ENCODE measurements around the gene TRIM8.

Gene TRIM8

DNA sequence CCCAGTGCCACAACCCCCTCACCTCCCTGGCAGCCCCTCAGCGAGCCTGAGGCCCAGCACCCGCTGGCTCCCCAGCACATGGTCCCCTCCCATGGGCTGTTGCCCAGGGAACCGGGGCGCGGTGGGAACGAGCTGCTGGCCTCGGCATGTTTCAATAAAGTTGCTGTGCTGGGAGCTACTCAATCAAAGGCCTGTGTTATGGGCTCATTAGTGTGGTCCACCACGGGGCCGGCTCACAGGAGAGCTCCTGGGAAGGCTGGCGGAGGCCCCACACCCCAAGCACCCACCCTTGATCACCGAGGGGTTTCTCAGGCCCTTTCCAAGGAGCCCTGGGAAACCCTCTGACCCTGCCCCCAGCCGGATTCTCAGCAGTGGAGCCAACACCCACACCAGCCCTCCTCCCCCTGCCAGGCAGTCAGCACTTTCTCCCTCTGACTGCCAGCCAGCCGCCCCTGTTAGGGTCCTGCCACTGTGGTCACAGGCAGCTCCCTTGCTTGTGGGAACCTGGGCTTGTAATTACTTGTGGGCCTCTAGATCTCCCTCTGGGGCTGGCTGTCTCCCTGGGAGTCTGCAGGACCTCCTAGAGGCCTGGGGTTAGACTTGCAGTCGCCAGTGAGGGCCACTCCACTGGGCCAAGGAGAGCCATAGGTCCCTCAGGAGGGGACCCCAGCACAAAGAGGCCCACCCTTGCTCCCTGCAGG is 24.8 kb upstream of the TRIM8 start:
- Histone ChIP-seq H3K36me3 (ENCODE audit: control insufficient read depth in 4 of 4, insufficient read depth in 4 of 4, low read length in 3 of 4) (peaks cover 2 to 45% (median 12%) of the 10 kb centered on the region in 4 experiments), H3K9me3 (ENCODE audit: control extremely low read depth in 1 of 5, control insufficient read depth in 4 of 5, insufficient read depth in 2 of 5, low read depth in 1 of 5, low read length in 4 of 5) (no peaks in the 10 kb centered on the region), H3K4me3 (ENCODE audit: control insufficient read depth in 1 of 7, extremely low read depth in 1 of 7, insufficient read depth in 4 of 7, low read depth in 2 of 7, low read length in 6 of 7) (no peak overlapping the region), H3K4me1 (ENCODE audit: control extremely low read depth in 1 of 4, control insufficient read depth in 4 of 4, insufficient read depth in 4 of 4, low read length in 3 of 4) (peaks cover 0 to 53% (median 35%) of the 10 kb centered on the region in 4 experiments), H3K27ac (ENCODE audit: insufficient read depth in 1 of 2, low read depth in 1 of 2, low read length in 2 of 2, poor library complexity in 1 of 2, severe bottlenecking in 2 of 2) (no peak overlapping the region), H3K27me3 (replicated peaks in 2 of 5; ENCODE audit: control insufficient read depth in 4 of 5, insufficient read depth in 5 of 5, low read length in 4 of 5) (no peaks in the 10 kb centered on the region)
- ChIA-PET CTCF (interaction anchor here (1.4 to 1.9 kb wide), 3 partner anchors 10 to 23 kb away, joined by 5 to 8 read pairs (median 7); no protein-coding TSS in a partner anchor), POLR2A (interaction anchor here (0.6 kb wide), 2 partner anchors 21 to 57 kb away, joined by 3 read pairs; no protein-coding TSS in a partner anchor)
- over 99% methylated on average over 13 of the region's 14 CpGs for WGBS (ENCODE audit: insufficient coverage)
- DNase-seq = no peak

DNA sequence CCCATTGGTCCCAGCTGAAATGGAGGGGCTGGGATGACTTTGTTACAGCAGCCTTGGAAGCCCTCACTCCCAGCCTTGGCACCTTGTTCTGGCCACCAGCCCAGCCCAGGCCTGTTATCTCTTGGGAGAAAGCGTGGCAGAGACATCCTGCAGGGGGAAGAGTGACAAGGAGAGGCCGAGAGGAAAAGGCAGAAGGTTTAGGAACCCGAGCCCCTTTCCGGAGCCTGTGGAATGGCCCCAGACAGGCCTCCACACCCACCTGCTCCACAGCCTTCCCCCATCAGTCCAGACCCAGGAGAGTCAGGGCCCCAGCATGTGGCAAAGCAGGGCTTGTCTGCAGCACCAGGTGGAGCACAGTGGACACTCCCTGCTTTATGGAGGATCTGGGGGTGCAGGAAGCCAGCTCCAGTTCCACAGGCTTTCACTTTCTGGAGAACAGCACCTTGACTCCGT is 24.1 kb upstream of the TRIM8 start:
- H3K9me3 ChIP-seq (ENCODE audit: control extremely low read depth in 1 of 5, control insufficient read depth in 4 of 5, insufficient read depth in 2 of 5, low read depth in 1 of 5, low read length in 4 of 5) = no peaks in the 10 kb centered on the region
- H3K4me1 ChIP-seq (ENCODE audit: control extremely low read depth in 1 of 4, control insufficient read depth in 4 of 4, insufficient read depth in 4 of 4, low read length in 3 of 4) = peaks cover 0 to 46% (median 30%) of the 10 kb centered on the region in 4 experiments
- ChIA-PET POLR2A (interaction anchor here (0.6 kb wide), 1 partner anchor 8 kb away, joined by 3 read pairs; no protein-coding TSS in a partner anchor), CTCF (interaction anchor here (1.9 to 2.0 kb wide), 2 partner anchors 11 to 24 kb away, joined by 8 read pairs; no protein-coding TSS in a partner anchor)
- no peak overlapping the region for H3K4me3 ChIP-seq (ENCODE audit: control insufficient read depth in 1 of 7, extremely low read depth in 1 of 7, insufficient read depth in 4 of 7, low read depth in 2 of 7, low read length in 6 of 7)
- DNase-seq = no peak
- H3K36me3 ChIP-seq (ENCODE audit: control insufficient read depth in 4 of 4, insufficient read depth in 4 of 4, low read length in 3 of 4) = peaks cover 2 to 44% (median 12%) of the 10 kb centered on the region in 4 experiments
- WGBS (ENCODE audit: insufficient coverage) = 65% methylated on average over 5 of the region's 5 CpGs
- H3K27ac ChIP-seq (ENCODE audit: insufficient read depth in 1 of 2, low read depth in 1 of 2, low read length in 2 of 2, poor library complexity in 1 of 2, severe bottlenecking in 2 of 2) = no peak overlapping the region
- no peaks in the 10 kb centered on the region for H3K27me3 ChIP-seq (replicated peaks in 2 of 5; ENCODE audit: control insufficient read depth in 4 of 5, insufficient read depth in 5 of 5, low read length in 4 of 5)

DNA sequence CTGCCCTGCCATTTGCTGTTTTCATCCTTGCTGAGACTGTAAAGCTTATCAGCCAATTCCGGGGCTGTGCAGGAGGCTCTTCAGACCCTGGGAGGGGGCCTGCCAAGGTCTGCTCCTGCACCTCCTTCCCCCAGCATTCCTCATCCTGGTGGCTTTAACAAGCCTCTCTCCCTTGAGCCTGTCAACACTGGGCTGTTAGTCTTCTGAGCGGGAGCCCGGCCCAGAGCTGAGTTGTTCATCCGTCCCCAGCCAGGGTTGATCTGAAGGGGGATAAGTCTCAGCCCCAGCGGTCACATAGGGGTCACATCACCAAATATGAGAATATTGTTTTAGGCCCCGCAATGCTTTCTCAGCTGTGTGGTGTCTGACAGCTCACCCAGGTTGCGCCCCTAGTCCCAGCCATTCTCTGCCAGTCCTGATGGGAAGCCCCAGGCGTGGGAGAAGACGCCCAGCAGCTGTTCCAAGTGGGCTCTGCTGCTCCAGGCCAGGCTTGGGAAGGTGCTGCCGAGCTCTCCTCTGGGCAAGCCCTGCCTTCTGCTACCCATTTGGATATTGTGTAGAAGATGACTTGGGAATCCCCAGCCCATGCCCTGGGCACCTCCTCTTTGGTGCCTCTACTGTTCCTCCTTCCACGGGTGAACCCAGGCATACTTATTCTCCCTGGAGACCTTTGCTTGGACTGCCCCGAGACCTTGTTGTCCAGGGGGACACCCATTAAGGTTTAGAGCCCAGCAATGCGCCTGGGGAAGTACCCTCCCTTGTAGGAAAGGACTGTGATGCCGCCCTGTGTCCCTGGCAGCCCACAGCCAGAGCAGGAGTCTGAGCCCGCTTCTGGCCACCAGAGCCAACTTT is 23.5 kb upstream of the TRIM8 start:
- H3K36me3 ChIP-seq (ENCODE audit: control insufficient read depth in 4 of 4, insufficient read depth in 4 of 4, low read length in 3 of 4) = peaks cover 0 to 37% (median 10%) of the 10 kb centered on the region in 4 experiments
- no peak for DNase-seq
- CTCF ChIA-PET = interaction anchor here (1.9 to 2.0 kb wide), 2 partner anchors 10 to 25 kb away, joined by 8 read pairs; no protein-coding TSS in a partner anchor
- H3K27ac ChIP-seq (ENCODE audit: insufficient read depth in 1 of 2, low read depth in 1 of 2, low read length in 2 of 2, poor library complexity in 1 of 2, severe bottlenecking in 2 of 2) = no peak overlapping the region
- H3K9me3 ChIP-seq (ENCODE audit: control extremely low read depth in 1 of 5, control insufficient read depth in 4 of 5, insufficient read depth in 2 of 5, low read depth in 1 of 5, low read length in 4 of 5) = no peaks in the 10 kb centered on the region
- peaks cover 0 to 39% (median 30%) of the 10 kb centered on the region in 4 experiments for H3K4me1 ChIP-seq (ENCODE audit: control extremely low read depth in 1 of 4, control insufficient read depth in 4 of 4, insufficient read depth in 4 of 4, low read length in 3 of 4)
- H3K4me3 ChIP-seq (ENCODE audit: control insufficient read depth in 1 of 7, extremely low read depth in 1 of 7, insufficient read depth in 4 of 7, low read depth in 2 of 7, low read length in 6 of 7) = no peak overlapping the region
- WGBS (ENCODE audit: insufficient coverage) = 83% methylated on average over 13 of the region's 15 CpGs
- POLR2A ChIA-PET = interaction anchor here (0.6 kb wide), 1 partner anchor 9 kb away, joined by 3 read pairs; no protein-coding TSS in a partner anchor
- no peaks in the 10 kb centered on the region for H3K27me3 ChIP-seq (replicated peaks in 2 of 5; ENCODE audit: control insufficient read depth in 4 of 5, insufficient read depth in 5 of 5, low read length in 4 of 5)

DNA sequence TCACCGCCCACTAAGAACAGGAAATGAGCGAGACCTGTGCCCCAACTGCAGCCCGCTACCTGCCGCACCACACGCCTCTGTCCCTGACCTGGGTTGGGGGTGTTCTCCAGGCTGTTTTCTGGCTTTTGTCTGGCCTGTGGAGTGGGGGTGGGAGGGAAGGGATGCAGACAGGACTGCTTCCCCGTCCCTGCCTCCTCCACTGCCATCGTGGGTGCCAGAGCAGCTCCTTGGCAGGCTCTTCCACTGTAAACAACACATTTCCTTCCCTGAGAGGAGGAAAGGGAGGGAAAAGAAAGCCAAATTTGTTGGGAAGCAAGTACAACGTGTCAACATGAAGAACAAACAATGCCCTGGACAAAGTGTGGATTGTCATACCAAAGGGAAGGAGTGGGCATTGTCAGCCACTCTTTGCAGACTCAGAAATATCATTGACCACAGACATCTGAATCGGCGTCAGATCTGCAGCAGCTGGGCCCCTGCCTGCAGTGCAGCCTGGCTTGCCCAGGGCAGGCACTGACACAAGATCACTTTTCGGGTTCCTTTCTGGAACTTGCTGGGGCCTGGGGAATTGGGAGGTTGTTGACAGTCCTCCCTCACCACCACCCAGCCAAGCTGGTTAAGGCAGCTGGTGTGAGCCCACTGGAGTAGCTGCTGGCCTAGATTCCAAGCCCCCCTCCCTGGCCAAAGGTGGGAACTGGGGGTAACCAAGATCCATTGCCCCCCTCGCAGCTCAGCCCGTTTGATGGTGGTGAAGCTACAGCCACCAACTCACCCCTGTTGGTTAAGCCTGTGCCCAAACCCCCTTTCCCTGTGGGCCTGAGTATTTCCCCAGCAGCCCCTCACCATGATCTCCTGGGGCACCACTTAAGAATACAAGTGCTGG is 22.6 kb upstream of the TRIM8 start:
- H3K36me3 ChIP-seq (ENCODE audit: control insufficient read depth in 4 of 4, insufficient read depth in 4 of 4, low read length in 3 of 4) = peaks cover 0 to 33% (median 10%) of the 10 kb centered on the region in 4 experiments
- 65% methylated on average over 4 of the region's 13 CpGs for WGBS (ENCODE audit: insufficient coverage)
- H3K4me1 ChIP-seq (ENCODE audit: control extremely low read depth in 1 of 4, control insufficient read depth in 4 of 4, insufficient read depth in 4 of 4, low read length in 3 of 4) = peaks cover 0 to 39% (median 23%) of the 10 kb centered on the region in 4 experiments
- no peaks in the 10 kb centered on the region for H3K9me3 ChIP-seq (ENCODE audit: control extremely low read depth in 1 of 5, control insufficient read depth in 4 of 5, insufficient read depth in 2 of 5, low read depth in 1 of 5, low read length in 4 of 5)
- H3K4me3 ChIP-seq (ENCODE audit: control insufficient read depth in 1 of 7, extremely low read depth in 1 of 7, insufficient read depth in 4 of 7, low read depth in 2 of 7, low read length in 6 of 7) = no peak overlapping the region
- no peak overlapping the region for H3K27ac ChIP-seq (ENCODE audit: insufficient read depth in 1 of 2, low read depth in 1 of 2, low read length in 2 of 2, poor library complexity in 1 of 2, severe bottlenecking in 2 of 2)
- ChIA-PET POLR2A (no interaction called here), CTCF (interaction anchor here (1.9 to 2.0 kb wide), 2 partner anchors 10 to 25 kb away, joined by 8 read pairs; no protein-coding TSS in a partner anchor)
- no peaks in the 10 kb centered on the region for H3K27me3 ChIP-seq (replicated peaks in 2 of 5; ENCODE audit: control insufficient read depth in 4 of 5, insufficient read depth in 5 of 5, low read length in 4 of 5)
- no peak for DNase-seq

DNA sequence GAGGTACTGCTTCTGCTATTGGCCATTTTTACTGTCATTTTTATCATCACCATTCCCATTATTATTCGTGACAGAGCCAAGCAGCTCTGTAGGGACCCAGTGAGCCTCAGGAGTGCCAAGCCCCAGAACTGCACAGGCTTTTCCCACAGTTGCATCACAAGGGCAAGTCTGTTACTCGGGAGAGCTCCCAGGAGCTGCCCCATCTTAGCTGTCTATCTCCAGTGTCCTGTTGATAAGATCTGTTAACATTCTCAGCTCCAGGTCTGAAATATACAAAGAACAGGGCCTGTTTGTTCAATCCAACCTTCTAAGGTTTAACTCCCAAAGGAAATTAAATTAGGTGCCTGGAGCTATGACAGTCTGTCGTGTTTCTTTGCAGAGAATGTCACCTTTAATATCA is 20.2 kb upstream of the TRIM8 start:
- no peak overlapping the region for H3K4me3 ChIP-seq (ENCODE audit: control insufficient read depth in 1 of 7, extremely low read depth in 1 of 7, insufficient read depth in 4 of 7, low read depth in 2 of 7, low read length in 6 of 7)
- WGBS (ENCODE audit: insufficient coverage) = 100% methylated on average over 3 of the region's 3 CpGs
- H3K27ac ChIP-seq (ENCODE audit: insufficient read depth in 1 of 2, low read depth in 1 of 2, low read length in 2 of 2, poor library complexity in 1 of 2, severe bottlenecking in 2 of 2) = no peak overlapping the region
- no peak for DNase-seq
- CTCF ChIA-PET = interaction anchor here (0.7 to 5.2 kb wide), 5 partner anchors 8 to 45 kb away, joined by 3 to 34 read pairs (median 3); no protein-coding TSS in a partner anchor
- H3K27me3 ChIP-seq (replicated peaks in 2 of 5; ENCODE audit: control insufficient read depth in 4 of 5, insufficient read depth in 5 of 5, low read length in 4 of 5) = no peaks in the 10 kb centered on the region
- H3K9me3 ChIP-seq (ENCODE audit: control extremely low read depth in 1 of 5, control insufficient read depth in 4 of 5, insufficient read depth in 2 of 5, low read depth in 1 of 5, low read length in 4 of 5) = no peaks in the 10 kb centered on the region
- H3K4me1 ChIP-seq (ENCODE audit: control extremely low read depth in 1 of 4, control insufficient read depth in 4 of 4, insufficient read depth in 4 of 4, low read length in 3 of 4) = peaks cover 0 to 57% (median 21%) of the 10 kb centered on the region in 4 experiments
- POLR2A ChIA-PET = no interaction called here
- peaks cover 0 to 17% (median 5%) of the 10 kb centered on the region in 4 experiments for H3K36me3 ChIP-seq (ENCODE audit: control insufficient read depth in 4 of 4, insufficient read depth in 4 of 4, low read length in 3 of 4)

All from common myeloid progenitor, CD34-positive (primary cell).